GM21515 (cell line): ENCODE results near the gene GPR3.

Source experiments
- ATAC-seq: cut with Tn5 transposase; IDR thresholded peaks from one replicate; pipeline ENCODE4 v1.9.1; 2021; ENCODE audit not compliant: unreplicated experiment

The GPR3 gene

GRCh38 chr1:27392096-27392777, at the start of gene GPR3:
Gene GPR3, plus strand, starts transcription at chr1:27392622. Its CDS starts 1,177 bp downstream, at chr1:27393799.
- ATAC-seq, result peak; percentile 51

- peak; percentile 38 for ATAC-seq
Measured at GRCh38 chr1:27342778-27343638, 49.4 kb upstream of the GPR3 start.

GRCh38 chr1:27343639-27344025, 48.8 kb upstream of the GPR3 start:
- ATAC-seq, result no peak

GRCh38 chr1:27345272-27345671, 47.1 kb upstream of the GPR3 start:
- ATAC-seq, result no peak

- no peak for ATAC-seq
Measured at GRCh38 chr1:27346357-27346756, 46.1 kb upstream of the GPR3 start.

GRCh38 chr1:27346991-27347624, 45.3 kb upstream of the GPR3 start:
- no peak for ATAC-seq

GRCh38 chr1:27348861-27349783, 43.3 kb upstream of the GPR3 start:
- ATAC-seq, result no peak

GRCh38 chr1:27349784-27350662, 42.4 kb upstream of the GPR3 start:
- no peak for ATAC-seq

- no peak for ATAC-seq
Measured at GRCh38 chr1:27350663-27351540, 41.5 kb upstream of the GPR3 start.

GRCh38 chr1:27351541-27352107, 40.8 kb upstream of the GPR3 start:
- no peak for ATAC-seq

- ATAC-seq, result no peak
Measured at GRCh38 chr1:27353166-27353565, 39.3 kb upstream of the GPR3 start.

- ATAC-seq, result no peak
Measured at GRCh38 chr1:27353629-27354028, 38.8 kb upstream of the GPR3 start.

GRCh38 chr1:27355683-27356082, 36.7 kb upstream of the GPR3 start:
- no peak for ATAC-seq

GRCh38 chr1:27356277-27356618, 36.2 kb upstream of the GPR3 start:
- ATAC-seq, result no peak

- ATAC-seq, result no peak
Measured at GRCh38 chr1:27356619-27357280, 35.7 kb upstream of the GPR3 start.

GRCh38 chr1:27357281-27358037, 35.0 kb upstream of the GPR3 start:
- no peak for ATAC-seq
